Central memory CD4-positive, alpha-beta T cell (primary cell): ENCODE measurements around the gene RPTOR.

Experiments
- DNase-seq: peaks from one replicate; pipeline ENCODE4 v3.0.0; 2022

RPTOR gene

DNA sequence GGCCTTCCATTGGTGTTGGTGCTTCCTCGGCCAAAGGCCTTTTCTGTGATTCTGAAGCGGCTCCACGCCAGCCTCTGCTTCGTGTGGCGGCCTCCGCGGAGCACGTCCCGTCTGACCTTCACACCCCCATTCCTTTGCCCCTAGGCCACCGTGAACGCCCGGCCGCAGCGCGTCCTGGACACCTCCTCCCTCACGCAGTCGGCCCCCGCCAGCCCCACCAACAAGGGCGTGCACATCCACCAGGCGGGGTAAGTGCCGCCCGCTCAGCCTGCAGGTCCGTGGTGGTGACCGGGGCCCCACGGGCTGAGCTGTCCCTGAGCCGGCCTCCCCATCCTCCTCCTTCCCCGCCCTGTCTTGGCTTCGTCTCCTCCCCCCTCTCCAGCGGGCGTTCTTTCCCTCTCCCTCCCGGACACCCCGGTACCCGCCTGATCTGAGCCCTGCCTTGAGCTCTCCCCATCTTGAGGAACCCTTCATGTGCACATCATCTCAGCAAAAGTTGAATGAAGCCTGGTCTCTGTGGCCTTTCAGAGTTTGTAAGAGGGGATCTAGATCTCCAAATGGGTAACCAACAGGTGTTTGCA lies 378.0 kb downstream of the RPTOR start:
- DNase-seq, result no peak

DNA sequence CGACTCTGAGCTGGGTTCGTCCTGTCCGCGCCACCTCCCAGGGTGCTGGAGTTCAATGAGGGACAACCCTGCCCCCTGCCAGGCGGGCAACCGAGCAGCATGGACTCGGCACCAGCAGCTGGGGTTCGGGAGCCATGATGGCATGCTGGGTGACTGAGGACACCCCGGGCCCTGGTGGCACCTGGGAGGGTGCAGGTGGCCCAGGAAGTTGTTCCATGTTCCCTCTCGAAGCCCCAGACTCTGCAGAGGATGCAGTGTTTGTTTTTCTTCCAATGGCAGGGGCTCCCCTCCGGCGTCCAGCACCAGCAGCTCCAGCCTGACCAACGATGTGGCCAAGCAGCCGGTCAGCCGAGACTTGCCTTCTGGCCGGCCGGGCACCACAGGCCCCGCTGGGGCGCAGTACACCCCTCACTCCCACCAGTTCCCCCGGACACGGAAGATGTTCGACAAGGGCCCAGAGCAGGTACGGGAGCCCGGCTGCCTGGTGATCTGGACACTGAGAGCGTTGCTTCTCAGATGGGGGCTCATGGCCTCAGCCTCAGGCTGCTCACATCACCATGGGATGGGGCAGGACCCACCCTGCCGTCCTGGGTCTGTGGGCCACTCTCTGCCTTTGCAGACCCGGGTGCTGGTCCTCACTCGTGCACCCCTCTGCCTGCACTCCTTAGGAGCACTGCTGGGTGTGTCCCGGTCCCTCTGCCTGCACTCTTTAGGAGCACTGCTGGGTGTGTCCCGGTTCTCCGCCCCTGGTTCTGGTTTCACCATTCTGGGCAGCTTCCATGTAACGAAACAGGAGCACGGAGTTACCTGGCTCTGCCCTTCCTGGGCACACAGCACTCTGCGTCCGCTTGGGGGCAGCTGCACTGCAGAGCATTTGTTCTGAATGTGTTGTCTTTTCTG lies 378.8 kb downstream of the RPTOR start:
- no peak for DNase-seq

DNA sequence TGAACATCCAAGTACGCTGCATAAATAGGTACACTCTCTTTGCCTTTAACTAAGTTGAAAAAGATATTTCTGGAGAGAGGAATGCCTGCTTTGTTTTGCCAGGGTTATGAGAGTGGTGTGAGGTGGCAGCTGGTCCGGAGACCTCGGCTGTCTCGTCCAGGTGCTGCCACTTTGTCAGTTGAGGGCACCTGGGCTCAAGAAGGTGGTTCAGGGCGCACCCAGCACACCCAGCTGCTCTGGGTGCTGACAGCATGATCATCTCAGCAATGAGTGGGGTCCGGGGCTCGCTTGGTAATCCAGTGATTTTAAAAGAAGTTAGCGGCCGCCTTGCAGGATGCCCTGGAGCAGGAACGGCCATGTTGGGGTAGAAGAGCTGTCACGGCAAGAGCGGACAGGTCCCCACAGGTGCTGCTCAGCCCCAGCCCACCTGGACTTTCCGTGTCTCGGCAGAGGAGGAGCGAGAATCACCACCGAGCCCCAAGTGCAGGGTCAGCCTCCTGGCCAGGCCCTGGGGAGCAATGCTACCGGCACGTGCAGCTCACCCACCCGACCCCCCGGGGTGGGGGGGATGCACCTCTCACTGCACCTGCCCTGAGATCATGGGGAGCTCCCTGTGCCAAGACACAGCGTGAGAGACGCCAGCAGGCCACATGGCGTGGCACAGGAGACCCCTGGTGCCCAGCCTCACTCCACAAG lies 379.6 kb downstream of the RPTOR start:
- no peak for DNase-seq

DNA sequence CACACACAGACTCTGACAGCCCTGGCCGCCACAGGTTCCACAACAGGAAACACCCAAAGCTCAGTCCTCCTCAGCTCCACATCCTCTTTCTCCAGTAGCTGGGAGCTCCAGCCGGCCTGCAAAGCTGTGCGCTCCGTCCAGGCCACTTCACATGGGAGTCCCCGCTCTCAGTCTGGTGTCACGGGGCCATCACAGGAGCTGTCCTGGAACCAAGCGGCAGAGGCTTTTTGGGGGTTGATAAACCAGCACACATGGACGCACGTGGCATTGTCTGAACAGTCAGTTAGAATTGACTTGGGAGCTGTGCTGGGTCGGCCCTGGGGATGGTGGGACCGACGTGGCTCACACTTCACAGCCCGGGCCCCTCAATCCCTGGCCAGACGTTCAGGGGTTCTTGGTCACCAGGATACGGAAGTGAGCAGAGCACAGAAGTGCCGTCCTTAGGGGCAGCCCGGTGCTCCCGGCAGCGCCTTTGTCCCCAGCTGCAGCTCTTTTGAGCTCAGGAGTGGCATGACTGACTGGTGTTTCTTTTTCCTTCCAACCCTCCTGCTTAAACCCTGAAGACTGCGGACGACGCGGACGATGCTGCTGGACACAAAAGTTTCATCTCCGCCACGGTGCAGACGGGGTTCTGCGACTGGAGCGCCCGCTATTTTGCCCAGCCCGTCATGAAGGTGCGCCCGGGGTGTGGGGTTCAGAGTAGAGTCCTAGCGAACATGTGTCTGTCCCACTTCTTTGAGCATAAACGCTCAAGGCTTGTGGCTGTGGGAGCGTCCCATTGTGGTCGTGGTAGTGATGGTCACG lies 380.4 kb downstream of the RPTOR start:
- no peak for DNase-seq

DNA sequence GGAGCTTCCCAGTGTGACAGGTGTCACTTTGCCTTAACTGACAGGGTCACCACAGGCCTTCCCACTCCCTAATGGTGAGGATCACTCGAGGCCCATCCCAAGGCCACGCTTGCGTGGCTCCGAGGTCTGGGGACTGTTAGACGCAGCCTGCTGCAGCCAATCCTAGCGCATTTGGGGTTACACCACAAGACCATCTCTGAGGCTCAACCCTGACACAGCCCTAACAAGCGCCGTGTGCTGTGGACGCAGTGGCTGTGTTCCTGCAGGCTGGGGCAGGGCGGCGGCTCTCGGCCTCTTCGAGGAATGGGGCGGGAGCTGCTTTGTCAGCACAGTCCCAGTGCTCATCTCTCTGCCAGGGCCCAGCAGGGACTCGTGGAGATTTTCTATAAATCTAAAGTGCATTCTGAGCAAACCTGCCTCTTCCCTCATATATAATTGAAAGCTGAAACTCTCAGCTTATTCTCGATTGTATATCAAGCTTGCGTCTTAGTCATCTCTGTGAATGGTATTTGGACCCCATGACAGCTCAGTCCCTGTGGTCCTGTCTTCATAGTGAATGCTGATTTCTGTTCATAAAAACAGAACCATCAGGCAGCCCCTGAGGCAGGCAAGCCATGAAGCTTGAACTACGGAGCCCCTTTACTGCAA lies 381.2 kb downstream of the RPTOR start:
- DNase-seq, result no peak

DNA sequence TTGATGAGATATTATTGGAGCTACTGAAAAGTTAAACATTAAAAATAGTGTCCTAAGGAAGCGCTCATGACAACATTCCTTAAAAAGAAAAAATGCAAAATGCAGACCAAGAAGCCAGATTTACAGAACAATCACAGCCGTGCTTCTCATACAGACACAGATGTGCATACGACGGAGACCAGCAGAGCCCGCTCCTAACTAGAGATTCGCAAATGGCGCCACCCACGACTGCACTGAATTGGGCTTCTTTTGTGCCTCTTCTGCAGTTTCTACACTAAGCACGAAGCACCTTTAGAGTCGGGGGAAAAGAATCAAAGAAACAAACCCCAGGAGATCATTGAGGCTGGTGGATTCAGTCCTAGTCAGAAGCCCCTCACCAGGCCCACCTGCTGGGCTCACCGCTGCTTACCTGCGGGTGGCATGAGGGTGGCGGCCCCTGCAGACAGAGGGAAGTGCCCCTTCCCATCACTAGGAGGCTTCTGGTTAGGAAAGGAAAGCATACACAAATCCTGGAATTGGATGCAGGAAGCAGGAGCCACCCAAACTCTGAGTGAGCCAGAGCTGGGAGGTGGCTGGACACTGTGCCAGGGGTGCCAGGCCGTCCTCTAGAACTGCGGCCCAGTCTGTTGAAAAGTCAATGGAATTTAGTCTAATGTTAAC lies 382.1 kb downstream of the RPTOR start:
- no peak for DNase-seq

DNA sequence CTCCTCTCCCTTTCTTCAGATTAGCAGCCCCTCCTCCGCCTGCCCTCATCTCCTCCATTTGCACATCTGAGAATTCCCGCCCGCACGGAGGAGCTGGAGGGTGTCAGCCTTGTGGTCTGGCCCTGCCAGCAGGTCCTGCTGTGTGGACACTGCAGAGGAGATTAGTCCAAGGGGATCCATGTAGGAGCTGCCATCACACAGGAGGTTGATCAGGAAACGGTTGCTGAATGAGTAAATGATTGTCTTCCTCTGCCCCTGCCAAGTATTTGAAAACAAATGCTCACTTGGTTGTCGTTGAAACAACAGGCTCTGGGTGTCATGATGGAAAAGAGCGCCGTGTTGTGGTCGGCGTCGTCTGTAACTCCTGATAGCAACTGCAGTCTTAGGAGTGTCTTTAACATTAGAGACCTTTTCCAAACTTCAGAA lies 383.2 kb downstream of the RPTOR start:
- DNase-seq, result no peak

DNA sequence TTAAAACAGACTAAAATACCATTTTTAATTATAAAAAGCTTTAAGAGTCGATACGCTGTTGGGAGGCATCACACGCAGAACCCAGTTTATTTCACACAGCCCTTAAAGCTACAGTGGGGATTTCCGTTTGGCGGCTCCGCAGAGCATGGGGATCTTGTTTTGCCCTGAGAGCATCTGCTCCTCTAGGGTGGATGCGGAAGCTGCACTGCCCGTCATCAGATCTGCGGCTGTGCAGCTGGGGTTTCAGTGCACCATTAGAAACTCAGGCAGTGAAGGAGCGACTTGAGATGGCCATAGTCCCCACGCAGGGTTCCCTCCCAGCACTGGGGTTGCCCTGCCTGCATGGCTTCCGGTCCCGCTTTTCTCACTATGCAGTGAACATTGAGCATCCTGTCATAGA lies 384.8 kb downstream of the RPTOR start:
- DNase-seq, result no peak

DNA sequence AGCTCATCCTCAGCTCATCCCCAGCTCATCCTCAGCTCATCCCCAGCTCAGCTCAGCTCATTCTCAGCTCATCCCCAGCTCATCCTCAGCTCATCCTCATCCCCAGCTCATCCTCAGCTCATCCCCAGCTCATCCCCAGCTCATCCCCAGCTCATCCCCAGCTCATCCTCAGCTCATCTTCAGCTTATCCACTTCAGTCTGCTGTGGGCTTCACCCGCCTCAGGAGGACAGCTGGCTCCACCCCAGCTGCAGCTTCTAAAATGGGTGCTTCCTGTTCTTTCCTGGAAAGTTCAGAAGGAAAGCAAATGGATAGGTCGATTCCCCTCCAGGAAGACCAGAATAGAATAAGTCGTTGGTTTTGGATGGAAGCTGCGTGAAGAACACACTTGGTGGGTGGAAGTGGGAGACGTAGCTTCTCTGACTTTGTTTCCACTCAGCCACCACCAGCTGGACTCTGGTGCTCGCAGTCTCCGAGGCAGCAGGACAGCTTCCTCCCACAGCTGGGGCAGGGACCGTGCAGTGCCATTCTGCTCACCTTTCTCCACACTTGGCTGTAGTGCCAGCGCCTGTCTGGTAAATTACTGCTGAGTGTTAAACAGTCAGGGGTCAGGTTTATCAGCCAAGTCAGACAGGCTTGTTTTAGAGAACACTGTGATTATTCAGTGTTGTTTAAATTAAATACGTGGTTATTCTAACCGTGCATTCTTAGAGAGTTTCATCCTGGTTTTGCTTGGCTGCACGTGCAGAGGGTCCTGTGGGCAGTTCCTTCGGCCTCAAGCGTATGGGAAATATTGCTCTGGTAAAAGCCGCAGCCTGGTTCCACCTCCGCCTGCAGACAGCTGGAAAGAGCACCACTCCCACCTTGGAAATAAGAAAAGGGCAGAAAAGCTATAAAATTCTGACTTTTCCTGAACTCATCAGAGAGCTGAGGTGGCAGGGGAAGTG lies 386.0 kb downstream of the RPTOR start:
- DNase-seq, result no peak

DNA sequence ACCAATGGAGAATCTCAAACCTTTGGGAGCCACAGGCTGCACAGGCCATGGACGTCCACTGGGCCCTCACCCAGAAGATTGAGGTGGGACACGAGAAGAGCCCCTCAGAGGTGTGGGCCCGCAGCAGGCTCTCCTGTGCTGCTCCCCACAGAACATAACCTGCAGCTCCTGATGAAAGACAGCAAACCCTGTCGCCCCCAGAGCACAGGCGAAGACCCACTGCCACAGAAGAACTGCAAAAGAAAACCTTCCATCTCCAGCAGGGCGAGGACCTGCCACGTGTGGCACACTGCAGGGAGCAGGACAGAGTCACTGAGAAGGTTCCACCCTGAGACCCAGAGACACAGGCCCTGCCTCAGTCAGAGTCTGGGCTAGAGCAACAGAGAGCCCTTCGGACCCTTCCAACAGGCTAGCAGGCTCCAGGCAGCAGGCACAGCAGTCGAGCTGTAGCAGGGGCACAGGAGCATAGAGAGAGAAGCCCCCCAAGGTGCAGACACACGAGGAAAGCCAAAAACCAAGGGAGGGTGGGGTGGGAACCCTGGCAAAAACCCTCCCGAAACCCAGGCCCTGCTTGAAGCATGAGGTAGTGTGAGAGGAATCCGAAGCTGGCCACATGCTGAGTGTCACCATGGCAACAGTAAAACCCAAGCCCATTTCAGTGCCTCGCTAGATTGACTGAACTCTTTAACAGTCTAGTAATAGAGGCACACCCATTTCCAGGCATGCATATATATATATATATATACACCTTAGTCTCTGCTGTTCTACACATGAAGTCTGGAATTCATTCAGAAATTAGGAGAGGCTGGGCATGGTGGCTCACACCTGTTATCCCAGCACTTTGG lies 387.0 kb downstream of the RPTOR start:
- DNase-seq, result no peak

DNA sequence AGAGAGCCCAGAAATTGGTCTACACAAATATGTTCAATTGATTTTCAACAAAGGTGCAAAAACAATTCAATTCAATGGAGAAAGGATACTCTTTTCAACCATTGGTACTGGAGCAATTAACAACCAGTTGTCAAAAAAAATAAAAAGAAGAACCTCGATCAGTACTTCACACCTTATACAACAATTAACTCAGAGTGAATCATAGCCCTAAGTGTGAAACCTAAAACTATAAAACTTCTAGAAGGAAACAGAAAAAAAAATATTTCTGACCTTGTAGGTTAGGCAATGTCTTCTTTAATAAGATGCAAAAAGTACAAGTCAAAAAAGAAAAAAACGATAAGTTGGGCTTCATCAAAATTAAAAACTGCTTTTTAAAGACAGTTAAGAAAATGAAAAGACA lies 390.9 kb downstream of the RPTOR start:
- DNase-seq, result no peak

DNA sequence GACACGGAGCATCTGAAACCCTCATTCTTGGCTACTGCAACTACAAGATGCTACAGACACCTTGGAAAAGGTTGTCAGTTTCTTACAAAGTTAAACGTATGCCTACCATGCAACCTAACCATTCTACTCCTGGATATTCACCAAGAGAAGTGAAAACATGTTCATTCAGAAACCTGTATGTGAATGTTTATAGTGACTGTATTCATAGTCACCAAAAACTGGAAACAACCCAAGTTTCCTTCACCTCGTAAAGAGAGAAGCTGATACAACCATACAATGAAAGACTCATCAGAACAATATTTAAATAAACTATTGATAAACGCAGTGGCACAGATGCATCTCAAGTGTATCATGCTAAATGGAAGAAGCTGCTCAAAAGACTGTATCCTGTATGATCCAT lies 391.6 kb downstream of the RPTOR start:
- DNase-seq, result no peak

DNA sequence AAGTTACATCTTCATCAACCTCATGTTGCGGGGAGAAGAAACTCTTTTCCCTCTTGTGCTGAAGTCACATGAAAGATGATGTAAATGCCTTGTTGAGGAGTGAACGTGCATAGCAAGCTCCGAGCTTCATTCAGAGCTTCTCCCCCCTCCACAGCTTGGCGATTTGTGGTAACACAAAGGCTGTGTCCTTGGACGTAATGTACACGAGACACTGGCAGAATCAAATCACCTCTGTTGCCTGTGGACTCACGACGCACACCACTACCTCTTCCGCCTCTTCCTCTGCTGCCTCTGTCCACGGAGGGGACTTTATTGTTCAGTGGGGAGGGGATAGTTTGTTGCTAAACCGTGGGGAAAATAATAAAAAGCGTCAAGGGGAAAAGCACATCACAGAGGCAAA lies 392.1 kb downstream of the RPTOR start:
- no peak for DNase-seq

DNA sequence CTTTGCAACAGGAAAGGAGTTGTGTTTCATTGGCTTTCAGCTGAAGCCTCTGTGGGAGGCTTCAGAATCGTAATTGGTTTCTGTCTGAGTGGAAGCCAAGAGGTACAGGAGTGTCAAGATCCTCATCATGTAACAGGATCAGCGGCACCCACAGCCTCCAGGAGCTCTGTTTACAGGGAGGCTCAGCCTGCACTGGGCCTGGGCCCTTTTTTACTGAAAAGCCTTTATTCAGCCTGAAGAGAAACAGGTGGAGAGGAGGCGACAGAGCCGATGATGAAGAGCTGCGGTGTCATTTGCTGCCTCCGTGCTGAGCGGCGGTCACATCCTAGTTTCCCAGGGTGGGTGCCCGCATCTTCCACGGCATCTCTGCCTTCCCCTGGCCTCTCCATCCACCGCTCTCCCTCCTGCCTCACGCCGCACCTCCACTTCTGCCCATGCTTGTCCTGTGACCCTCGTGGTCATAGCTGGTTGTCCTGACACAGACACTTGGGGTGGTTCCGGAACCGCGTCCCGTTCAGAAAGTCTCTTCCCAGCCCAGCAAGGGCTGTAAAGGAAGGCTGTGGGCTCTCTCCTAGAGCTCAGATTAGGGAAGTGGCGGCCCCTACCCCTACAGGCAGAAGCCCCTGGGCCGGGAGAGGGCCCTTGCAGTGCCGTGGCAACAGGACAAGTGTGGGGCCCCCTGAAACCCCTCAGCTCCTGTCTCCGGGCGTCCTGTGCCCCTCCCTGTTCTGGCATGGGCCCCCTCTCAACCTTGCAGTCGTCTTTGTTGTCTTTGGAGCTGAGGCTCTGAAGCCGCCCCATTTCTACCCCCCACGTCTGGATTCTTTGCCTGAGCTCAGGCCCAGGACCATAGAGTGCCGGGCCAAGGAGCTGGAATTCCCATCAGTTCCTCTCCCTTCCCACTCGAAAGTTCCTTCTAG lies 393.1 kb downstream of the RPTOR start:
- no peak for DNase-seq

DNA sequence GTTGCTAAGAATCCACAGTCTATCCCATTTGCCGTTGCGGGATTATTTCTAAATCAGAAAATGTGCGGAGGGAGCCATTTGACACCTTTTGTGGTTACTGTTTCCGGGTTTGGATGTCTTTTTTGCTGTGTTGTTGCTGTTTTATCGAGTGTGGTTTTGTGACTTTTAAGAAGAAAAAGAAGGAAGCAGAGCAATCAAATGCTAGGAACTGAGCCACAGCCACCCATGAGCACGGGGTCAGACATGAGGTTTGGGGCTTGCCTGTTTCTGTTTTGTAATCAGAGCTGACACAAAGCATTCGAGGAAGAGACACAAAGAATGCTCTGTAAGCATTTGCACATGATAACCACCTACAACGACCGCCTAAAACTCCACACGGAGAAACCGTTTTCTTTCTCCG lies 393.9 kb downstream of the RPTOR start:
- DNase-seq, result peak; percentile 64

DNA sequence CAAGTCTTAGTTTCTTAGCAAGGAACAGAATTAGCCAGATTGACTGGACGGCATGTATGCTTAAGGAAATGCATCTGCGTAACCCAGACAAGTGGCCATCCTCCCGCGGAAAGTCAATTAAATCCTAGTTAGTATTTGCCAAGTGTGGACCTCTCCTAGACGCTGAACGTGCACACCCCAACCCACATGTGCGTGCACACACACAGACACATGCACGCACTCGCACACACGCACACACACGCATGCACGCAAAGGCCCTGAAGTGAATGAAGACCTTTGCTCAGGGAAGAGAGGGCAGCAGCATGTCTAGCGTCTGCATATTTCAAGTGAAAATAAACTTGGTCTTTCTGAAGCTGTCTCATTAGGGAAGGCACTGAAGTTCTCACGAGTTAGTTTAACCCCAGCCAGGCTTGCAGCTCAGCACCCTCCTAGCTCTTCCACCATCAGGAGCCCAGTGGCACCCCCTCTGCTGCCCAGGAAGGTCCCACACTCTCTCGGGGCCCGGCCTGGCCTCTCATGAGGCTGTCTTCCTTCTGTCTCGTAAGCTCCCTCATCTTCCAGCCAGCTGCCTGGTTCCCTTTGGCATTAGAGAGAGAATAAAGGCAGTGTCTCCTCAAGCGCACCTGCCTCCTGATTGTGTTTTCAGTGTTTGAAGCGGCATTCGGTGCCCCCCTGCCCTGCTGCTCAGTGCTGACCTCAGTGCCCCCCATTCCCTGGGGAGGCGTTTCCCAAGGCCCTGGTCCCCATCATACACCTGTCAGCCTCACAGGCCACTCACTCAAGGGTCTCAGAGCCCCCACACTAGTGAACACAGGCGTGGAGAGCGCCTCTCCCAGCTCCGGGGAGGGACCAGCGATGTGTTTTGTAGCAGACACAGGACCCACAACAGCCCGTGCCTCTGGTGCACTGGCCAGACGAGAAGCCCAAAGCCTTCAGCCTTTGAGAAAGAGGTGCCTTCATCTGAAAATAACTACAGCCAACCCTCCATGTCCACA lies 394.8 kb downstream of the RPTOR start:
- DNase-seq, result no peak
